MM.1S (cell line): ENCODE measurements around the gene ADAM19.

ENCODE experiments used
- EZH2phosphoT487 ChIP-seq: fragments of 300-600 bp; sonication (generic); IDR thresholded peaks from 2 replicates; pipeline ENCODE4 v1.6.1; 2018; ENCODE audit warnings: antibody characterized with exemption, low read length
- TF ChIP-seq, protein P1 (sequence below): fragments of 300-600 bp; sonication (generic); IDR thresholded peaks from 2 replicates; pipeline ENCODE4 v1.5.1; 2016; ENCODE audit warnings: antibody characterized with exemption, low read length, mixed read lengths

DNA sequence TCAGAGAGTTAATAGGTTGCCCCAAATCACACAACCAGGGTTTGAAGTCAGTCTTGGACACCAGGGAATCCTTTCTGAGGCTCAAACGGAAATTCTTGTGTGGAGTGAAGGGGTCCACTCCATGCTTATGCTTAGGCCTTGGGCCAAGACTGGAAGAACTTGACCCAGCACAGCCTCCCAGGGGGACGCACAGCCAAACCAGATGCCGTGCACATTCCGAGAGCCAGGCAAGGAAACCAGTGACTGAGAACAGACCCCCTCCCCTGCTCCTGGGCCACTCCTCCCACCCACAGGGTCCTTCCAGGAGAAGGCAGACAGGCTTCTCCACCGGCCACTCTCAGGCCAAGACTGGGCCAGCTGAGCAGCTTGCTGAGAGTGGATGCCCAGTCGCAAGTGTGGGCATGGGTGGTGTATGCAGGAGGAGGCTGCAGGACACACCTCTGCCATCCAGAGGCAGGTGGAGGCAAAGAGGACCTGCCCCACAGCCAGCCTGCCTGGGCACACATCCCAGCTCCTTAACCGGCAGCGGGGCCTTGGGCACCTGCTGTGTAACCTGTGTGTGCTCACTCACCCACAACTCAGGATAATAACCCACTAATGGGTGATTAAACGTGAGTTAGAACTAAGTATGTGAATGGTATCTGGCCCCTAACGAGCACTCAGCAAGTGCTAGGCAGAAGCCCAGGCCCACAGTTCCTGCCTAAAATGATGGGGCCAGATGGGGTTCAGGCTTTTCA, 77.5 kb downstream of the ADAM19 start:
- TF ChIP-seq, protein P1, sequence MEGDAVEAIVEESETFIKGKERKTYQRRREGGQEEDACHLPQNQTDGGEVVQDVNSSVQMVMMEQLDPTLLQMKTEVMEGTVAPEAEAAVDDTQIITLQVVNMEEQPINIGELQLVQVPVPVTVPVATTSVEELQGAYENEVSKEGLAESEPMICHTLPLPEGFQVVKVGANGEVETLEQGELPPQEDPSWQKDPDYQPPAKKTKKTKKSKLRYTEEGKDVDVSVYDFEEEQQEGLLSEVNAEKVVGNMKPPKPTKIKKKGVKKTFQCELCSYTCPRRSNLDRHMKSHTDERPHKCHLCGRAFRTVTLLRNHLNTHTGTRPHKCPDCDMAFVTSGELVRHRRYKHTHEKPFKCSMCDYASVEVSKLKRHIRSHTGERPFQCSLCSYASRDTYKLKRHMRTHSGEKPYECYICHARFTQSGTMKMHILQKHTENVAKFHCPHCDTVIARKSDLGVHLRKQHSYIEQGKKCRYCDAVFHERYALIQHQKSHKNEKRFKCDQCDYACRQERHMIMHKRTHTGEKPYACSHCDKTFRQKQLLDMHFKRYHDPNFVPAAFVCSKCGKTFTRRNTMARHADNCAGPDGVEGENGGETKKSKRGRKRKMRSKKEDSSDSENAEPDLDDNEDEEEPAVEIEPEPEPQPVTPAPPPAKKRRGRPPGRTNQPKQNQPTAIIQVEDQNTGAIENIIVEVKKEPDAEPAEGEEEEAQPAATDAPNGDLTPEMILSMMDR = no peak
- no peak for TF ChIP-seq EZH2phosphoT487
